ENCODE data around the gene CLHC1.
"Not testable (repeated sequence)": the region's sequence is repeated elsewhere in the genome, so short reads cannot be mapped to it uniquely, and the experiment has no call there.

CLHC1 gene

DNA sequence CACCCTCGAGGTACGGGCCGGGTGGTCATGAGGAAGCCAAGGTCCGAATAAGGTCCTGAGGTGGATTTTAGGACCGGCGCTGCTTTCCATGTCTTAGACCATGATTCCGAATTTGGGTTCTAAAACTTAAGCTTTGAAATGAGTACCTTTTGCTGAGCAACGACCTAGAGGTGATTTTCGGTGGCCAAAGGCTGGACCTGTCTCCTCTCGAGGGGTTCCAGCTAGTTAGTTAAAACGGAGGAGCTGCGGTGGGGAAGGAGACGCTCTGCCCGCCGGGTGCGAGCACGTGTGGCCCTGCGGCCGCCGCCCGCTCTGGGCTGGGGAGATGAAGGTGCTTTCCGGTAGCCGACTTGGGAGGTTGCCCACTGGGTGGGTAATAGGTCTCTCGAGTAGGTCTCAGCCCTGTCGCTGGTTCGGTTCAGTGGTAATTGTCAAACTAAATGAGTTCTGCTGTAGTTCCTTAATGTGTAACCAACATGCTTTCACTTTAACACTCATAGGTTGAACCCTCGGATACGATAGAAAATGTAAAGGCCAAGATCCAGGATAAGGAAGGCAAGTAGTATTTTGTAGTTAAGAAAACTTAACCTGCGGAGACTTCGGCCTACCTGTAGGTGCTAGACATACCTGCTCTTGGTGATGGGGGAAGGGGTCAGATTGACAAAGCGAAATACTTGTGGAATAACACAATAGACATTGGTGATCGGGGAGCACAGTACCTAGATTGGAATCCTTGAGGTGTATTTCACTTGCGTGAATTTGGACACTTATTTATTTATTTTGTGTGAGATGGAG, 967 bp upstream of the CLHC1 start:
- peak; percentile 55 for DNase-seq (ENCODE audit: low spot score)

DNA sequence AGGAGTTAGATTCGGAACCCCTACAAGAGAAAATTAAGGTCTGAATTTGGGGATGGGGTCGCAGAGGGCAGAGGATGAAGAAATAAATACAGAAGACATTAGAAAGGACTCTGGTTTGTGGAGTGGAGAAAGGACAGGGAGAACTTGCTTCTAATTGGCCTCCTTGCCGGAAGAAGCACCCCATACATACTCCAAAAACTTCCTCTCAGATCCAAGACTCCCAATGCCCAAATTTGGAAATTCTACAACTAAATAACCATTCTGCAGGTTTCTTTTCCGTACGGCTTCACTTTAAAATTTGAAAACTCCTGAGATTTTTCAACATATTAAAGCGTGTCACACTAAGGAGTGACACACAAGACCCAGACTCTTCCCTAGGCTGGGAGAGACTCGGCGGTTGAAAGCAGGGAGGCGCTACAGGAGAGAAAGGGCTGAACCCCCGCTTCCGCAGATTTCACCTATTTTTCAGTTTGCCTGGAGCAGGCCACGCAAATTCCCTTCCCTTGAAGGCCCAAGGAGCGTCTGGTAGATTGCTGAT, 478 bp downstream of the CLHC1 start:
- DNase-seq (ENCODE audit: low spot score): peak; percentile 55

DNA sequence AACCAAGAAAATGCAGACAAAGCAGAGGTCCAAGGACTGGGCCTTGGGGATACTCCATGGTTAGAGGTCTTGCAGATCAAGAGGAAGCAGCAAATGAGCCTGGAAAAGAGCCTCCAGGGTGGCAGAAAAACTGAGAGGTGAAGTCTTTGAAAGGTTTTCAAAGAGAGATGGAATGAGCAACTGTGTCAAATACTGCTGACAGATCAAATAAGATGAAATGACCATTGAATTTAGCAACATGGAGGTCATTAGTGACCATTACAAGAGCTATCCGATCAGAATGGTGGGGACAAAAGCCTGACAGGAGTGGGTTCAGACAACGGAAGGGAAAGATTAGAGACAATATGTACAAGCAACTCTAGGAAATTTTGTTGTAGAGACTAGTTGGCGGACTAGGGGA, 1.5 kb downstream of the CLHC1 start:
- no peak for DNase-seq (ENCODE audit: low spot score)

DNA sequence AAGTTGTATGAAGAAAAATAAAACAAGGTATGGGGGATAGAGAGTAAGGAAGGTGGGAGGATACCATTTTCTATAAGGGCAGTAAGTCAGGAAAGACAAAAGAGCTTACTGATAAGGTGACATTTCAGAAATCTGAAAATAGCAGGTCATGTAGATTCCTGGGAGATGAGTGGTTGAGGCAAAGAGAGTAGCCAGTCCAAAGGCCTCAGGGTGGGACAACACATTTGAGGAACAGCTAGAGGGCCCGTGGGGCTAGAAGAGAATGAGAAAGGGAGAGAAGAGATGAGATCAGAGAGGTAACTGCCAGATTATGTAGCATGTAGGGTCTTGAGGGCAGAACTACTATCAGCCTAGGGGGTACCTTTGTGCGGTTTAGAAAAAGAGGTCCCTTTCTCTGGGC, 2.9 kb downstream of the CLHC1 start:
- no peak for DNase-seq (ENCODE audit: low spot score)

DNA sequence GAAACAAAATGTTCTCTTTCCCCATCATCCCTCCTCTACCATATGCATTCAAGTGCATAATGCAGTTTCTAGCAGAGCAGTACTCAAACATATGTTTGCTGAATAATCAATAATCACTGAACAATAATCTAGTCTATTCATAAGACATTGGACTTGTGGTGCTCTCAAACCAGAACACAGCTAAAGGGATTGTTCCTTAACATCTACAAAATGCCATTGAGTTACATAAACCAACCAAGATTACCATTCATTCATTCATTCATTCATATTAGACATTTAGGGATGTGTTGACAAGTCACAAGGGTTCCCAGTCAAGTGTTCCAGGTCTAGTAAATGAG, 3.9 kb downstream of the CLHC1 start:
- DNase-seq (ENCODE audit: low spot score): no peak

DNA sequence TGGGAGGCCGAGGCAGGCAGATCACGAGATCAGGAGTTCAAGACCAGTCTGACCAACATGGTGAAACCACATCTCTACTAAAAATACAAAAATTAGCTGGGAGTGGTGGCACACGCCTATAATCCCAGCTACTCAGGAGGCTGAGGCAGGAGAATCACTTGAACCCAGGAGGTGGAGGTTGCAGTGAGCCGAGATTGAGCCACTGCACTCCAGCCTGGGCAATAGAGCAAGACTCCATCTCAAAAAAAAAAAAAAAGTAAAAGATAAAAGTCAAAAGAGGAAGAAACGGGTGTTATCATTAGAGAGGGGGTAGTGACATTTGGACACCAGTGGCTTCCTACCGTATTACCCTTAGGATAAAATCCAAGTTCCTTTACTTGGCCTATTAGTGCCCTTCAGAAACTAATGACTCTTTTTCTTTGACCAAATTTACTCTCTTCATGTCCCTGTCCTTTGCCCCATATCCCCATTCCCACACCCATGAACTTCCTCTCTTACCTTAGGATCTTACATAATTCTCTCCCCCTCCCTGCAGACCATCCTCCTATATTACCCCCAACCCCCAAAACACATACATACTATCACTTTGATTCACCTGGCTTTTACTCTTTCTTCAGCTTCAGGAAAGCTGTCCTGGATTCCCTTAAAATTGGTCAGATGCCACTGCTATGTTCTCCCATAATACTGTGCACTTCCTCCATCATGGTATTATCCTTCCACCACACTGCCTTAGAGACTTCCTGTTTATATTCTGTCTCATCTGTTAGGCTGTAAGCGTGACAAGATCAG, 4.5 kb downstream of the CLHC1 start:
- DNase-seq (ENCODE audit: low spot score): not testable (repeated sequence)

DNA sequence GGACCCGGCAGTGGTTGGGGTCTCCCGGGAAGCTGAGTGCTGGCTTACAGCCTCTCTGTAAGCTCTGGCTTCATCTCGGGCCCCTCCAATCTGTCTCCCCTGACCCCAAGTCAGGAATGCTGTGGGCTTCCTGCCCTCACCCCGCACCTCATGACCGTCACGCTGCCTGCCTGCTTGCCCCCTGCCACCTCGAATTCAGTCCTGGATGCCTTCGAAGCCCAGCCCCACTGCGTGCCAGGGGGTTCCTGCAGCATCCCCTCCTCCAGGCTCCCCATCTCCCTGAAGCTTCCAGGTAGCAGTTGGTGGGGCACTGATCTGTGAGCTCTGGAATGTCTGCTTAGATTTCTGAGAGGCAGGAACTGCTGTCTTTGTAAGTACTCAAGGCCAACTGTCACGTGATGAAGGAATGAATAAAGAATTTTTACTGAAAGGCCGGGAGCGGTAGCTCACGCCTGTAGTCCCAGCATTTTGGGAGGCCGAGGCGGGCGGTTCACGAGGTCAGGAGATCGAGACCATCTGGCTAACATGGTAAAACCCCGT, 6.5 kb downstream of the CLHC1 start:
- no peak for DNase-seq (ENCODE audit: low spot score)

DNA sequence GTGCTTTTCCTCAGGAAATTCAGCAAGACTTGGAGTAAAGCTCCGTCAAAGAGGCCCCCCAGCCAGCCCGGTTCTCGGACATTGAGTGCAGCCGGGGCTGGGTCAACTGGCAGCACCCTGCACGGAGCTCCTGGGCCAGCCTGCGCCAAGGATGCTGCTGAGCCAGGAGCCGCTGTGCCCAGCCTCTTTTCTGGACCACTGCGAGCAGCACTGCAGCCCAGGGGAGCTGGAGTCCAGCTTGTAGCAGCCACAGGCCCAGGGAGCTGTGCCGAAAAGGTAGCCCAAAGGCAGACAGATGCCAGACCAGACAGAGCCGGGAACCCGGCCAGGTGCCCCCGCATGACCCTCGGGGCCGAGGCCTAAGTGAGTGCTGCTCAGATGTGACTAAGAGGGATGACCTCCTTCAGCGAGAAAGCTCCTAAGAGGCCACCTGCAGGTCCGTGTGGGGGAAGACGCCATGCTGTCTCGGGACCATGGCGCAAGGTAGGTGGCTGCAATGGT, 7.3 kb downstream of the CLHC1 start:
- no peak for DNase-seq (ENCODE audit: low spot score)

DNA sequence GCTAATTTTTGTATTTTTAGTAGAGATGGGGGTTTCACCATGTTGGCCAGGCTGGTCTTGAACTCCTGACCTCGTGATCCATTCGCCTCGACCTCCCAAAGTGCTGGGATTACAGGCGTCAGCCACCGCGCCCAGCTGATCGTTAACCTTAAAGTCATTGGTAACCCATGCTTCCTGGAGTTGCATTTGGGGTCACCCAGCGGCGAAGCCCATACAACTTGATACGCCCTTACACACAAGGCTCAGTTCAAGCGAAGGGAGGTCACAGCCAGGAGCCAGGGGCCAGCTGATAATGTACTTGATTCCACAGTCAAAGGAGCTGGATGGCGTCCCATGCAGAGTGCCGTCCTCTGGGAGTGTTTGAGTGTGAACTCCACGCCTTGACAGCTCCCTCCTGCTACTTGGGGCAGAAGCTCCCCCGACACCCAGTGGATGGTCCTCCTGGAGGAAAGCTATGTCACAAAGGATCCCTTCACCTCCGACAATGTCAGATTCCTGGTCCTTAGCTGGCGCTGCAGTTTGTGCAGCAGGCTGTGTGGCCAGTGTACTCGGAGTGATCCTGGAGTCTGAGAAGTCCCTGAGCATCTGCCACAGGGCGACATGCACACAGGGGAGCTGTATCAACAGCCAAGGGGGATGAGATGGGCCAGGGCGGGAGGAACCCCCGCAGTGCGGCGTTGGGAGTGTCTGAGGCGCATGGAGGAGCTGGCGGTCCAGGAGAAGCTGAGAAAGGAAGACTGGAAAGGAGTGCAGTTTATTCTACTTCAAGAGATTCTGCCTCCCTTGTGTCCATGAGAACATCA, 7.9 kb downstream of the CLHC1 start:
- no peak for DNase-seq (ENCODE audit: low spot score)

DNA sequence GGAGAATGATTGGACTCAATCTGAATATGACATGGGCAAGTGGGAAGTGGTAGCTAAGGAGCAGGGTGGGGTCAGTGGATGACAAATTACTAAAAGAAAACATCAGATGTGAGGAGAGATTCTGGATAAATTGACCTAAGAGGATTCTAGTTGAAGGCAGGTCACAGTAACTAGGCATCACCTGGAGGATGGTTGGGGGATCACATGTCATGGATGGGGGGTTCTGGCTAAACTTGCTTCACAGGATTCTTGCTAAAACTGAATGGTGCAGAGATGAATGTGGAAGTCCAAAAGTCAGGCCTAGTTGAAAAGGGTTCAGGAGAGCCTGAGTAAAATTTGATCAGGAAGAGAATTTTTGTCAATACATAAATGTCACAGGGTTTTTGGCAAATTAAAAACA, 18.3 kb downstream of the CLHC1 start:
- DNase-seq (ENCODE audit: low spot score): no peak

DNA sequence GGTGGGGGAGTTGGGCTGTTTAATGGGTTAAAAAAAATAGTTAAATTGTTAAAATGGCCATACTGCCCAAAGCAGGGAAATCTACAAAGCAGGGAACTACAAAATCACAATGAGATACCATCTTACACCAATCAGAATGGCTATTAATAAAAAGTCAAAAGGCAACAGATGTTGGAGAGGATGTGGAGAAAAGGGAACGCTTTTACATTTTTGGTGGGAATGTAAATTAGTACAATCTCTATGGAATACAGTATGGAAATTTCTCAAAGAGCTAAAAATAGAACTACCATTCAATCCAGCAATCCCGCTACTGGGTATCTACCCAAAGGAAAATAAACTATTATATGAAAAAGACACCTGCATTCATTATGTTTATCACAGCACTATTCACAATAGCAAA, 27.1 kb downstream of the CLHC1 start:
- DNase-seq (ENCODE audit: low spot score): no peak

DNA sequence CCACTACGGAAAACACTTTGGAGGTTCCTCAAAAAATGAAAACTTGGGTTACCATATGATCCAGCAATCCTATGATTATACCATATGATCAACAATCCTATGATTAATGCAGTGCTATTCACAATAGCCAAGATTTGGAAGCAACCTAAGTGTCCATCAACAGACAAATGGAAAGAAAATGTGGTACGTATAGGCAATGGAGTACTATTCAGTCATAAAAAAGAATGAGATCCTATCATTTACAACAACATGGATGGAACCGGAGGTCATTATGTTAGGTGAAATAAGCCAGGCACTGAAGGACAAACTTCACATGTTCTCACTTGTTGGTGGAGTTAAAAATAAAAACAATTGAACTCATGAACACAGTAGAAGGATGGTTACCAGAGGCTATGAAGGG, 27.6 kb downstream of the CLHC1 start:
- DNase-seq (ENCODE audit: low spot score): no peak

DNA sequence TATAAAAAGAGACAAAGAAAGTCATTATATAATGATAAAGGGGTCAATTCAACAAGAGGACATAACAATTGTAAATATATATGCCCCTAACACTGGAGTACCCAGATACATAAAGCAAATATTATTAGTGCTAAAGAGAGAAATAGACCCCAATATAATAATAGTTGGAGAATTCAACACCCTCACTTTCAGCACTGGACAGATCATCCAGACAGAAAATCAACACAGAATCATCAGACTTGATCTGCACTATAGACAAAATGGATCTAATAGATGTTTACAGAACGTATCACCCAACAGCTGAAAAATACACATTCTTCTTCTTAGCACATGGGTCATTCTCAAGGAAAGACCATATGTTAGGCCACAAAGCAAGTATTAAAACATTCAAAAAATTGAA, 31.7 kb downstream of the CLHC1 start:
- no peak for DNase-seq (ENCODE audit: low spot score)

DNA sequence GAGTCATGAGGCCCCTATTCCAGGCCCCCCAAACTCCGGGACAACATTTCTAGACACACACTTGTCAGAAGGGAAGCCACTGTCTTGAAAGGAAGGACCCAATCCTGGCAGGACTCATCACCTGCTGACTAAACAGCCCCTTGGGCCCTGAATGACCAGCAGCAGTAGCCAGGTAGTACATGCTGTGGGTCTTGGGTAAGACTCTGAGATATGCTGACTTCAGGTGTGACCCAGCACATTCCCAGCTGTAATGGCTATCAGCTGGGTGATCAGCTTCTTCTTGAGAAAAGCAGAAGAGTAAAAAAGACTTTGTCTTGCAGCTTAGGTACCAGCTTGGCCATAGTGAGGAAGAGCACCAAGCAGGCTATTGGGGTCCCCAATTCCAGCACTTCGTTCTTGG, 35.6 kb downstream of the CLHC1 start:
- no peak for DNase-seq (ENCODE audit: low spot score)

DNA sequence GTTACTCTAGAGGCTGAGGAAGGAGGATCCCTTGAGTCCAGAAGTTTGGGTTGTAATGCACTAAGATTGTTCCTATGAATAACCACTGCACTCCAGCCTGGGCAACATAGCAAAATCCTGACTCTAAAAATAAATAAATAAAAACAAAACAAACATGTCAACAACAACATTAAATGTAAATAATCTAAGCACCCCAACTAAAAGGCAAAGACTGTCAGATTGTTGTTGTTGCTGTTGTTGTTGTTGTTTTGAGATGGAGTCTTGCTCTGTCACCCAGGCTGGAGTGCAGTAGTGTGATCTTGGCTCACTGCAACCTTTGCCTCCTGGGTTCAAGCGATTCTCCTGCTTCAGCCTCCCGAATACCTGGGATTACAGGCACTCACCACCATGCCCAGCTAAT, 40.2 kb downstream of the CLHC1 start:
- DNase-seq (ENCODE audit: low spot score): not testable (repeated sequence)

DNA sequence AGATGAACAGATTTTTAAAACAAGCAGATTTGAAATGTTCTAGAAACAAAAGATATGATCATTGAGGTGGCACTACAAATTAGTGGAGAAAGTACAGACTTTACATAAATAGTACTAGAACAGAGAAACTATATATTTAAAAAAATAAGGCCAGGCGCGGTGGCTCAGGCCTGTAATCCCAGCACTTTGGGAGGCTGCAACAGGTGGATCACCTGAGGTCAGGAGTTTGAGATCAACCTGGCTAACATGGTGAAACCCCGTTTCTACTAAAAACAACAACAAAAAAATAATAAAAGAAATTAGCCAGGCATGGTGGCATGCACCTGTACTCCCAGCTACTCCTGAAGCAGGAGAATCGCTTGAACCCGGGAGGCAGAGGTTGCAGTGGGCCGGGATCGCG, 45.3 kb downstream of the CLHC1 start:
- DNase-seq (ENCODE audit: low spot score): not testable (repeated sequence)

DNA sequence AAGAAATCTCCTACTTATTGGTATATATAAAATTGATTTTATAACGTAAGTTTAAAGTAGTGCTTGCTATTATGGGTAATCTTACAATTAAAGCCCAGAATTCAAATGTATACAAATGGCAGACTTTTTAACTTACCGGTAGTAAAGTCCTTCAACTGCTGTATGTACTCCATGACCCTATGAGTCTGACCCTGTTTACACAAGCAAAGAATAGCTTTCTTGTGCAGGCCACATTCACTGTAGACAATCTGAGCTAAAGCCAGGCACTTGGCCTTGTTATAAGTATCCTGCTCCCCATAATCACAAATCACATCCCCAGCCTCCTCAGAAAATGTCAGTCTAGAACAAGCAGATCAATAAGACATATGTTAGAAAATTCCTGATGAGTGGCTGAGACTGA, 51.7 kb downstream of the CLHC1 start:
- no peak for DNase-seq (ENCODE audit: low spot score)

DNA sequence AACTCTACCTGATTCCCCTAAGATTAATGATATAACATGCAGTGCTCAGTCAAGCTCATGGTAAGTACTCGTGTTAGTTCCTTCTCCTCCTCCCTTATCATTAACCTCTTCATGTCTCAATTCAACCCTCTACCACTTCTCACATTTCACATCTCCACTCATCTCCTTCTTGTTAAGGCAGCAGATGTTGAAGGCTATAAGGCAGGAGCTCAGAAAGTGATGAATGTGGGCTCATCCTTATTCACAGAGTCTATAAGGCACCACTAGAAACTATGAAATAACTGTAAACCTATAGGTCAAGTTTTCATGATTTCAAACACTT, 56.0 kb downstream of the CLHC1 start:
- no peak for DNase-seq (ENCODE audit: low spot score)

DNA sequence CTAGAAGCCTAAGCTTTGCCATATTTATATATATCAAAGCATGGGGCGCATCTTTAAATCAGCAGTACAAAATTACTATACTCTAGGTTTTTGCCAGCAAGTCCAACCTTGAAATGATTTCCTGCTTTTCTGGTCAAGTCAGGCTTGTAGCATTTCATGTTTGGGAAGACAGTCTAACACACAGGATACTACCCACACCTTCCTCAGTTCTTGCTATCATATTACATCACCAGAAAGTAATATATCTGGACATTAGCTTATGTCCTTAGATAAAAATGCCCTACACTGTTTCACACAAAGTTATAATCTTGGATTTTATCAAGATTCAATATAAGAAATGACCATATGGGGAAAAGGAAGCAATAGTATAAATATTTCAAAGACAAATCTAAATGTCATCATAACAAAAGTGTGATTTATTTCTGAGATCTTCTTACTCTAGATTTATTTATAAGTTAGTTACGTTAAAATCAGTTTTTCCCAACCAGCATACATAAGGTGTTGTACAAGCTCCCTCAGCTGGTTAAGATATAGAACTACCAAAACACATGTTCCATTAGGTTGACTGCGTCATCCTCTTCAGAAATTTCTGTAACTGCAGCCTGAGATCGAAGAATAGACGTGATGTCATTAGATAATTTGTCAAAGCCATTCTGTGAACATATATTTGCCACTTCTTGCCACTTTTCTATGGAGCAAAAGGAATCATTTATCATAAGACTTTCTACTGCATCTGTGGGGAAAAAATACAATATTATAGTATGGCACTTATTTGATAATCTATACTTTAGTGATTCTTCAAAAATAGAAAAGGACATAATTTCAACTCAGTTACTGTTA, 56.6 kb downstream of the CLHC1 start:
- peak; percentile 84 for DNase-seq (ENCODE audit: low spot score)

DNA sequence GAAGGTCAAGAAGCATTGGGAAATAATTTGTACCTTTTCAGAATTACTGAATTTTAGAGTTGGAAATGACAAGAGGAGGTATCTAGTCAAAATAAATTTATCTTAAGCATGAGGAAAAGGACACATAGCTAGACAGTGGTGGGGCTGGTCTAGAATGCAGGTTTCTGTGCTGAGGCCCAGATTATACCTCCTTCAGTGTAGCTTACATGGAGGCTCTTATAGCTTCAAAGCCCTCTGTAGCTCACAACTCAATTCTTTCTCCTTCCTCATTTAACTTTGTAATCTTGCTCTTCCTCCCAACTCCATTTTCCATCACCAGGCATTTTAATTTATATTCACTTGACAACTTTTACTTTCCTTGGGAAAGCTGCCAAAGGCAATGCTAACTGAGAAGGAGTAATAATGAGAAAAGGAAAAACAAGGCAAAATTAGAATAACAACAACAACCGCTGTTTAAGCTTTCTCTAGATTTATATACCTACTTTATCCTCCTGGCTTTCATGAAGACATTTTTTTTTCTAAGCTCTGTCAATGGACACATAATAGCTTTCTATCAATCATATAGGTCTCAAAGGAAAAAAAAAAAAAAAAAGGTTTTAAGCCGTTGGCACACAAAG, 58.5 kb downstream of the CLHC1 start:
- DNase-seq (ENCODE audit: low spot score): no peak

DNA sequence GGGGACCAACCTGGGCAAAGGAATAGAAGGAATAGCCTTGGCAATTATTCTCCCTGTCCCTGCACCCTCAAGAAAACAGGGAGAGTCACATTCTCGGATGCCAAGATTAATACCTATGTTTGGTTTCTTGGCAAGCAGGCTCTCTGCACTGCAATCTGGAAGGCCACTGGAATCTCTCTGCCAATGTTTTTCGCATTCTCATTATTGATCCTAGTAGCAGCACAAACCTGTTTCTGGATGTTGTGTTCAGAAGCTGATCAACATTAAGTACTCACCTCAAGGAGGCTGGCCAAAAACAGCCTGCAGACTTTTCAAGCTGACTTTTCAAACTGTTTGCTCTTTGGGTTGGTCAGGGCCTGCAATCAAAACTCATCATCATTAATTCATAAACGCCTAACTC, 62.2 kb downstream of the CLHC1 start:
- DNase-seq (ENCODE audit: low spot score): no peak

Measured in RKO (cell line).